ENCODE data around the gene SLC39A12.
A peak's percentile ranks its signal among the peaks of the same experiment; 100 is the strongest.

The SLC39A12 gene

GRCh38 chr10:17963431-17963830 lies 11.7 kb downstream of the SLC39A12 start:
- DNase-seq (ENCODE audit: low read depth, low spot score) = no peak

- no peak for DNase-seq (ENCODE audit: low read depth, low spot score)
Measured at GRCh38 chr10:17965649-17966235, 14.0 kb downstream of the SLC39A12 start.

GRCh38 chr10:17974505-17974904 lies 22.8 kb downstream of the SLC39A12 start:
- DNase-seq (ENCODE audit: low read depth, low spot score) = no peak

- DNase-seq (ENCODE audit: low read depth, low spot score) = no peak
Measured at GRCh38 chr10:17980846-17981565, 29.3 kb downstream of the SLC39A12 start.

GRCh38 chr10:17981766-17982380 lies 30.2 kb downstream of the SLC39A12 start:
- DNase-seq (ENCODE audit: low read depth, low spot score) = peak; percentile 4

GRCh38 chr10:17984056-17984455 lies 32.3 kb downstream of the SLC39A12 start:
- DNase-seq (ENCODE audit: low read depth, low spot score) = no peak

GRCh38 chr10:17984563-17984962 lies 32.8 kb downstream of the SLC39A12 start:
- no peak for DNase-seq (ENCODE audit: low read depth, low spot score)

GRCh38 chr10:17989908-17990767 lies 38.4 kb downstream of the SLC39A12 start:
- DNase-seq (ENCODE audit: low read depth, low spot score) = no peak

GRCh38 chr10:17992266-17992665 lies 40.5 kb downstream of the SLC39A12 start:
- no peak for DNase-seq (ENCODE audit: low read depth, low spot score)

- DNase-seq (ENCODE audit: low read depth, low spot score) = no peak
Measured at GRCh38 chr10:17993361-17993760, 41.6 kb downstream of the SLC39A12 start.

GRCh38 chr10:18000601-18001000 lies 48.9 kb downstream of the SLC39A12 start:
- no peak for DNase-seq (ENCODE audit: low read depth, low spot score)

- no peak for DNase-seq (ENCODE audit: low read depth, low spot score)
Measured at GRCh38 chr10:18005445-18005780, 53.7 kb downstream of the SLC39A12 start.

- DNase-seq (ENCODE audit: low read depth, low spot score) = no peak
Measured at GRCh38 chr10:18005781-18006456, 54.2 kb downstream of the SLC39A12 start.

- DNase-seq (ENCODE audit: low read depth, low spot score) = no peak
Measured at GRCh38 chr10:18008986-18009385, 57.3 kb downstream of the SLC39A12 start.

GRCh38 chr10:18010050-18010449 lies 58.3 kb downstream of the SLC39A12 start:
- no peak for DNase-seq (ENCODE audit: low read depth, low spot score)

GRCh38 chr10:18020523-18020922 lies 68.8 kb downstream of the SLC39A12 start:
- no peak for DNase-seq (ENCODE audit: low read depth, low spot score)

- DNase-seq (ENCODE audit: low read depth, low spot score) = no peak
Measured at GRCh38 chr10:18021725-18022480, 70.2 kb downstream of the SLC39A12 start.

GRCh38 chr10:18043148-18044006 lies 91.7 kb downstream of the SLC39A12 start:
- DNase-seq (ENCODE audit: low read depth, low spot score) = no peak

GRCh38 chr10:18044976-18045720 lies 93.4 kb downstream of the SLC39A12 start:
- no peak for DNase-seq (ENCODE audit: low read depth, low spot score)
